ENCODE results near the gene MAFG. TPM values are rescaled to one million over a fixed set of nuclear protein-coding genes. Genes with fewer than 3 reads are reported as not detected.
A peak's percentile ranks its signal among the peaks of the same experiment; 100 is the strongest.

Gene MAFG
- total and polyA plus RNA-seq, 2 of the 13 experiments (the other 11 are each of a cell fraction or from before 2014, with no cell fraction given) = 14.5 to 20.0 TPM

GRCh38 chr17:81905424-81905875, 22.1 kb downstream of the MAFG start (continued):
- TF ChIP-seq ZNF496 (CRISPR knock-in tag; IDR thresholded peaks at IDR 0.05; ENCODE audit: insufficient replicate concordance) = no peak
- no peak for TF ChIP-seq ARID2 (CRISPR knock-in tag; IDR thresholded peaks at IDR 0.05; ENCODE audit: borderline replicate concordance)
- TF ChIP-seq SMC3 (IDR thresholded peaks at IDR 0.05; ENCODE audit: low read length) = no peak
- TF ChIP-seq PCBP1 (IDR thresholded peaks at IDR 0.05; ENCODE audit: borderline replicate concordance, low read depth, low read length) = no peak
- no peak for TF ChIP-seq CBFB (CRISPR knock-in tag; IDR thresholded peaks at IDR 0.05)
- no peak for TF ChIP-seq HMGA1 (CRISPR knock-in tag; conservative IDR thresholded peaks at IDR 0.05)
- TF ChIP-seq ZSCAN31 (CRISPR knock-in tag; IDR thresholded peaks at IDR 0.05; ENCODE audit: low read depth) = no peak
- no peak for TF ChIP-seq ZBTB42 (CRISPR knock-in tag; IDR thresholded peaks at IDR 0.05)
- no peak for TF ChIP-seq ZNF12 (CRISPR knock-in tag; IDR thresholded peaks at IDR 0.05)
- TF ChIP-seq ZNF136 (CRISPR knock-in tag; IDR thresholded peaks at IDR 0.05; ENCODE audit: low read depth) = no peak
- no peak for TF ChIP-seq IRF9 (CRISPR knock-in tag; IDR thresholded peaks at IDR 0.05; ENCODE audit: borderline replicate concordance)
- no peak for TF ChIP-seq ZNF350 (CRISPR knock-in tag; IDR thresholded peaks at IDR 0.05; ENCODE audit: borderline replicate concordance, low read depth)
- TF ChIP-seq POLR2AphosphoS2 (IDR thresholded peaks at IDR 0.05; ENCODE audit: low read depth, low read length) = 0 out of 2 replicates have a peak, but pooled peaks have one; percentile 42
- TF ChIP-seq ZNF503 (CRISPR knock-in tag; IDR thresholded peaks at IDR 0.05) = no peak
- no peak for TF ChIP-seq ZNF256 (CRISPR knock-in tag; conservative IDR thresholded peaks at IDR 0.05)
- TF ChIP-seq MTF1 (CRISPR knock-in tag; IDR thresholded peaks at IDR 0.05) = no peak
- TF ChIP-seq MTA1 (CRISPR knock-in tag; IDR thresholded peaks at IDR 0.05; ENCODE audit: borderline replicate concordance) = no peak
- no peak for TF ChIP-seq ZNF24 (IDR thresholded peaks at IDR 0.05)
- no peak for TF ChIP-seq NKX3-1 (CRISPR knock-in tag; IDR thresholded peaks at IDR 0.05)
- peak; percentile 7 for TF ChIP-seq AGO2 (optimal IDR thresholded peaks at IDR 0.05; ENCODE audit: low read depth, low read length)
- TF ChIP-seq THRA (CRISPR knock-in tag; IDR thresholded peaks at IDR 0.05; ENCODE audit: borderline replicate concordance) = no peak
- no peak for TF ChIP-seq MTA3 (CRISPR knock-in tag; IDR thresholded peaks at IDR 0.05)
- no peak for TF ChIP-seq KAT2B (IDR thresholded peaks at IDR 0.05; ENCODE audit: borderline replicate concordance, low read depth, low read length)
- TF ChIP-seq ARID4A (CRISPR knock-in tag; IDR thresholded peaks at IDR 0.05; ENCODE audit: borderline replicate concordance) = peak; percentile 25; the same call in 1 of the 2 replicates

Data from HepG2 (cell line).